MM.1S (cell line): ENCODE data around the gene CHRM2.

ENCODE experiments used
- EZH2 ChIP-seq: fragments of 300-600 bp; sonication (generic); optimal IDR thresholded peaks from 2 replicates; pipeline ENCODE3; 2017; ENCODE audit warnings: low read depth, mild to moderate bottlenecking, antibody characterized with exemption, low read length, mixed read lengths
- EZH2phosphoT487 ChIP-seq: fragments of 300-600 bp; sonication (generic); IDR thresholded peaks from 2 replicates; pipeline ENCODE4 v1.6.1; 2018; ENCODE audit warnings: antibody characterized with exemption, low read length
- TF ChIP-seq, protein P1 (sequence below): fragments of 300-600 bp; sonication (generic); IDR thresholded peaks from 2 replicates; pipeline ENCODE4 v1.5.1; 2016; ENCODE audit warnings: antibody characterized with exemption, low read length, mixed read lengths

GRCh38 chr7:136847858-136848257 lies 20.6 kb upstream of the CHRM2 start:
- TF ChIP-seq EZH2: no peak
- TF ChIP-seq, protein P1, sequence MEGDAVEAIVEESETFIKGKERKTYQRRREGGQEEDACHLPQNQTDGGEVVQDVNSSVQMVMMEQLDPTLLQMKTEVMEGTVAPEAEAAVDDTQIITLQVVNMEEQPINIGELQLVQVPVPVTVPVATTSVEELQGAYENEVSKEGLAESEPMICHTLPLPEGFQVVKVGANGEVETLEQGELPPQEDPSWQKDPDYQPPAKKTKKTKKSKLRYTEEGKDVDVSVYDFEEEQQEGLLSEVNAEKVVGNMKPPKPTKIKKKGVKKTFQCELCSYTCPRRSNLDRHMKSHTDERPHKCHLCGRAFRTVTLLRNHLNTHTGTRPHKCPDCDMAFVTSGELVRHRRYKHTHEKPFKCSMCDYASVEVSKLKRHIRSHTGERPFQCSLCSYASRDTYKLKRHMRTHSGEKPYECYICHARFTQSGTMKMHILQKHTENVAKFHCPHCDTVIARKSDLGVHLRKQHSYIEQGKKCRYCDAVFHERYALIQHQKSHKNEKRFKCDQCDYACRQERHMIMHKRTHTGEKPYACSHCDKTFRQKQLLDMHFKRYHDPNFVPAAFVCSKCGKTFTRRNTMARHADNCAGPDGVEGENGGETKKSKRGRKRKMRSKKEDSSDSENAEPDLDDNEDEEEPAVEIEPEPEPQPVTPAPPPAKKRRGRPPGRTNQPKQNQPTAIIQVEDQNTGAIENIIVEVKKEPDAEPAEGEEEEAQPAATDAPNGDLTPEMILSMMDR: no peak
- no peak for TF ChIP-seq EZH2phosphoT487
